Activated naive CD4-positive, alpha-beta T cell treated with Interleukin-2 at 50 U/mL for 16 hours (primary cell): ENCODE data around the gene DDX25.

Experiments used
- DNase-seq: peaks from one replicate; pipeline ENCODE4 v3.0.0-alpha.2; 2020

The DDX25 gene

DNA sequence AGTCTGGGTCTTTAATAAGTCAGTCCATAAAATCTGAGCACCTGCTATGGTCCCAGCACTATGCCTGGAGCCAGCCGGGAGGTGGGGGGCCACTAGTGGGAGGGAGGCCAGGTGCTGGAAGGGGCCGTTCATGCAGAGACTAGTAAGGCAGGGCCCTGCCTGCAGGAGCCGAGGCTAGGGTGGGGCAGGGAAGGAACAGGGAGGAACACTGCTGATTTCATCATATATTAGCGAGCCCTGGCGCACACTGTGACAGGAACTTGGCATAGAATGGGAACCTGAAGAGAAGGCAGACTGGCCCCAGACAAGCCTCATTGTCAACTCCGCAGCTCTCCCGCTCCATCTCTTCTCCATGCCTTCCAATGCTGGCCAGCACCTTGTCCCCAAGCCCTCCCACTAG is 48.7 kb downstream of the DDX25 start:
- no peak for DNase-seq

DNA sequence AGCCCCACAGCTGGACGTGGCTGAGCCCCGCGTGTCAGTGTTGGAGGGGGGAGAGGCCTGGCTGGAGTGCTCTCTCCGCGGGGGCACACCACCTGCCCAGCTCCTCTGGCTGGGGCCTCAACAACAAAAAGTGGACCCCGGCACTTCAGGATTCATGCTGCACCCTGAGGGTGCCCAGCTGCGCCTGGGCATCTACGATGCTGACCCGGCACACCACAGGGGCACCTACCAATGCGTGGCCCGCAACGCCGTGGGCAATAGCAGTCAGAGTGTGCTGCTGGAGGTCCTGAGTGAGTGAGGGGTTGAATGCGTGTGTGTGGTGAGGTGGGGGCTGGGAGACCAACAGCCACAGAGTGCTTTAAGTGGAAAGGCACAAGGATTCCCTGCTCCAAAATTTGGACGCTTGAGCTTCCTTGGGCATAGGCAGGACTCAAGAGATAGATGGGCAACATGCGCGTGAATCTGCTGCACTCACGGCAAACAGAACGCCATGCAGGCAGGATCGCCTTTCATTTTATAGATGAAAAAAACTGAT is 49.2 kb downstream of the DDX25 start:
- no peak for DNase-seq

DNA sequence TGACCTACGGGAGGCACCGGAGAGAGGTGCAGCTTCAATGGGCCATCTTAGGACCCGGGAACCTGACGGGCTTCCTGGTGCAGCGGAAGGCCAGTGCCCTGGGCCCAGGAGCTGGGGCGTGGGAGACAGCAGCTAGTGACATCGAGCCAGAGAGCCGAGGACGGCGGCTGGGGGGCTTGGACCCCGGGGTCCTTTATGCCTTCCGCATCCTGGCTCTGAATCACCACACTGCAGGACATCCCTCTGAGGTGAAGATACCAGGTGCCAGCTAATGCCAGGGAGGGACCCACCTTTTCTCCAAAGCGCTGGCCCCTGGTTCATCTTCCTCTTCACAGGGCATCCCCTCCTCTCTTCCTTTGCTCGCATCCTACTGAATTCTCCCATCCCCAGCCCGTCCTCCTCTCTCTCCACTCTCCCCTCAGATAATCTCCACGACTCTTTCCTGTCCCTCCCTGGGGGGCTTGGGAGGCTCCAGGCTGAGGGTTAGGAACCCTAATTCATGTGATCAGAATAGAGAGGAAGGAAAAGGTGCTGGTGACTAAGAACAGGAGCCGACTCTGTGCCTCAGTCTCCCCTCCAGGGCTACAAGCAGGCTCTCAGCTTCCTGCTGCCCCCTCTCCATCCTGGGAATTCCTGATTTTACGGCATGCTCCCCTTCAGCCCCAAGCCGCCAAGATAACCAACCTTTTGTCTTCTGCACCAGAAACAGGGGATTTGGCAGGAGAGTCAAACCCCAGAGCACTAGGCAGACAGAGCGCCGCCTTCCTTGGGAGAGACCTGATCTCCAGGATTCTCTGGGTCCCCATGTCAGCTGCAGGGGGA is 50.0 kb downstream of the DDX25 start:
- DNase-seq, result no peak

DNA sequence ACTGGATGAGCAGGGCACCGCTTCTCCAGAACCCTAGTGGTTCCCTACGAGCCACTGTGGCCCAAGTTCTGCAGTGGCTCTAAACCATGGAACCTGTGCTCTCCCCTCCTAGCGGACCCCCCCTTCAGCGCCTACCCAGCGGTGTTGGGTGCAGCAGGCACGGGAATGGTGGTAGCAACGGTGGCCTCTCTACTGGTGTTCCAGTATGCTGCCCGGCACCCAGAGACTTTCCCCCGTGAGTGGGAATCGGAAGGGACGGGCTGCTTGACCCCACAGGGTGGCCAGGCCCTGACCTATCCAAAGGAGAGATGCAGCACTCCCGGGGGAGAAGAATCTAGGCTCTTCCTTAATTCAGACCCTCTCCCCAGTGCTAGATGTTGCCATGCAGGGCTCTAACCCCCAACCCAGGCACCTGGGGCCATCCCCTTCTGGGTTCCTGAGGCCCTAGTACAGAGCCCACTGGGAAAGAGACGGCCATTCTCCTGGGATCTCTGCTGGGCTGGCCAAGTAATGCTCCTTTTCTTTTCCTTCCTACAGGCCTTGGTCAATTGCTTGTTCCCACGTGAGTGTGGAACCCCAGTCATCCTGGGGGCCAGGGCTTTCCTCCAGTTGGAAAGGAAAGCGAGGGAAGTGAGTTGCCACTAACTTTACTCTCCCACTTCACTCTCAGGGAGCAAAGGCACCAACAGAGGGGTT is 50.8 kb downstream of the DDX25 start:
- no peak for DNase-seq

DNA sequence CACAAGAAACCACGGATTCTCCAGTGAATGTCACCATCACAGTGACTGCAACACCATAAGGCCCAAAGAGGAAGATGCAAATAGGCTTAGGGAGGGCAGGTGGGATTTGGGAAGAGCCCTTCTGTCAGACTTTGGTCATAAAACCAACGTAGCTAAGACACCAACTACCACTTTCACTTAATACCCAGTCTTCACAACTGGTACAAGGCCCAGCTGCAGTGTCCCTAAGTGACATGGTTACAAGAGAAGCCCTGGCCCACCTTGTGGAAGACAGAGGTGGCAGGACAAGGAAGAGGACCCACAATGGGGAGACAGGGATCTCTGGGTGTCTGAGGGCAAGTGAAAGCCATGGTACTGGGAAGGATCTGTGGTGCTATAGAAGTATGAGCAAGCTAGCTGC is 51.5 kb downstream of the DDX25 start:
- DNase-seq, result no peak

DNA sequence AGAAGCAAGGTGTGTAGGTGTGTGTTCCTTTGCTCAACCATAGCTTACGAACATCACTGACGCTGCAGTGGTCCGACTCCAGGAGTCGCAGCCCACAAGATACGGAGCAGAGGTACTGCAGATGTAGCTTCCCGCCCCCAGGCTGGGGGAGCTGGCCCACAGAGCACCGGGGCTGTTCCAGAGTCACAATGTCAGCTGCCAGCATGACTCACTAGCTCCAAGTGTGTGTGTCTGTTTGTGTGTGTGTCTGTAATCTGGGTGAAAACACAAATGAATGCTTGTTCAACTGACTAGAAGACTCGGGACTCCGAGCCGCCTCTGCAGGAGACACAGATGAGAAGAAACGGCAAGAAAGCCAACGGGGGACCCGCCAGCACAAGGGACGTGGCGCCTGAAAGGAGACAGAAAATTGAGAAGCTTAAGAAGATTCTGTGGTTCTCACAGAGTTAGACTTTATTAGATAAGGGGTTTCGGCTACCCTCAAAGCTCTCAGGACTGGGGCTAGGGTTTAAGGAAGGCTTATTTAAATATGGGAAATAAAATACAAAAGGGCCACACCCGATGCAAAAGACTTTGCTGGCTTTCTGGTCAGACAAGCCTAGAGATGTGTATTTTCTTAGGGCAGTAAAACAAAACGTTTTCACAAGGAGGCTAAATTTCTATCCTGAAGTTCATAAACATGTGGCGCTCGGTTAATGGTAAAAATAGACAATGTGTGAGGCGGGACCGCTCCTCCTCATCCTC is 52.3 kb downstream of the DDX25 start:
- no peak for DNase-seq

DNA sequence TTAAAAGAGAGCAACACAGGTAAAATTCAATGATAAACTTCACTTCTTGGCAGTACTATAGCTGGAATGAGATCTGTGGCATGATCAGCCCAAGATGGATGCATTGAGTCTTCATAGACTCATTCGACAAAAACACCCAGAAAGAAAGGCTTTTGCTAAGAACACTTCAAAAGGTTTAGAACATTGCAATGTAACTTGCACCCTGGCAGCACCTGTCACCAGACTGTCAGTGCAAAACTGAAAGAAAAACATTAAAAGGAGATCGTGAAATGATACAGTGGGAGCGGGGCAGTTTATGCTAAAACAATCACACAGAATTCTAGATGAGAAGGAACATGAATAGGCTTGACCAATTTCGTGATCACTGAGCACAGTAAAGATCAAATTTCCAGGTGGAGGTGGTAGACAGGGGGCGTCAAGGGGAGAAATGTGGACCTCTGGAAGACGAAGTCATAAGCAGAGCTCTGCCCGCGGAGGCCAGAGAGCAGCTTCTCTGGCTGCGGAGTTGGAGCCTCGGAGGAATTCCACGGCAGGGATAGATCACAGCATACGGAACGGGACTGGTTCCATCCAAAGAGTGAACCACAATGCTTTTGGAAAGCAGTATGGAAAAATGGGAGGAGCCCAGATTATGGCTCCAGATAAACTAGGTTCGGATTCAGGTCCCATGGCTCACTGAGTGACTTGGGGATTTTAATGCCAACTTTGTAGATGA is 53.5 kb downstream of the DDX25 start:
- DNase-seq, result no peak

DNA sequence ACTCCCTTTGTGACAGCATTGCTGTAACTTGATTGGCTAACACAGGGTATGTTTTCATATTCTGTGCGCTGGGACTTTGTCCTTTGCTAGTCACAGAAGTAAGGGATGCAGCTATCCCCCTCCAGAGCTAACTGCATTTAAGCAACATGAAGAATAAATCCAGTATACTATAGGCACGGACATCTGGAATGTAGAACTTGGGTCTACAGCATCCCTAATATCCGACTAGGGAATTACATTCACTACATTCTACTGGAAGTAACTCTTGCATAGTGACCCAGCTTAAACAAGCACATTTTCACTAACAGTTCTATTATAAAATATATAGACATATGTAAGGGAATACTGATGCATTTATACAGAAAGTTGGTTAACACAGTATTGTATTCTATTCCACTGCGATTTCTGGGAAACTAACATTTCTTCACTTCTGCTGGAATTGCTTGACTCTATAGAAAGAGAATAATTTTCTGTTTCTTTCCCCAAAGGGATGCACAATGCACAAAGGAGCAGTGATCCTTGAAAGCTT is 54.6 kb downstream of the DDX25 start:
- DNase-seq, result no peak

DNA sequence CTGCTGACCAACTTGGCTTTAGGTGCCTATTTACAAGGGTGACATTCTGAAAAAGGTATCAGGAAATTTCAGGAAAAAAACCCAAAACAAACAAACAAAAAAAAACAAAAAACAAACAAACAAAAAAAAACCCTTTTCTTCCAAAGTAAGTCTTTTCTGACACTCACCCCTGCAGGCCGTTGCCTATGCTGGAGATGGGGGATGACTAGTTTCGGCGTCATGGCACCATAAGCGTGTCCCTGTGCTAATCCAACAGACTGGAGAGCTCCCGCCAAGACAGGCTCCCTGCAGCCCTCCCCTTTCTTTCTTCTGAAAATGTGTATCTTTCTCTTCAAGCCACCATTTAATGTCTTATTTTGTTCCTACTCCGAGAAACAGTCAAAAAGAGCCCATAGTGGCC is 55.2 kb downstream of the DDX25 start:
- no peak for DNase-seq

DNA sequence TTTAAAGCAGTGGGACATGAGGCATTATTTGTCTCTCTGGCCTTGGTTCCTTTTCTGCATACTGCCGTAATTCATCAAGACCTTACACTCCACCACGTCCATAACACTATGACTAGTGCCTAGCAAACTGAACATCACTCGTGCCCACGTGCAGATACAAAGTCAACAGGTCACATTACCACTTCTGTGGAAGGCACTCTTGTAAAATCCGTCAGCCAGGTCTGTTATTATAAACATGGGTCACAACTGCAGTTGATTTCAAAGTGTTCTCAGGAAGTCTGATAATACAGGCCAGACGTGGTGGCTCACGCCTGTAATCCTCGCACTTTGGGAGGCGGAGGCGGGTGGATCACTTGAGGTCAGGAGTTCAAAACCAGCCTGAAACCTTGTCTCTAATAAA is 55.6 kb downstream of the DDX25 start:
- no peak for DNase-seq

DNA sequence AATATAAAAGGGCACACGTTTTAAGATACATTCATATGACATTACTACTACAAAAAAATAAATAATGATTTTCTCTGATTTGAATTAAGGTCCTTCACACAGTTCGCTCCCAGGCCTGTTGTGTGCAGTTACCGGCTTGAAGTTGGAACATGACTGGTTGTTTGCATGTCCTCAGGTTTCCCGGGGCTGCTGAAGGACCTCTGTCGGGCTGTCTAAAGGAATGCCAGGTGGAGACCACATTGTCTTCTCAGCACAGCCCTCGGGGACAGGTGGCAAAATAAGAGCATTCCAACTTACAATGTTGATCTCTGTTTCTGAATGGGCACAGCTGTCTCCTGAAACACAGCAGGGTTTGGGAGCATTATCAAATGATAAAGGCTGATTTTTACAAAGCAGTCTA is 56.5 kb downstream of the DDX25 start:
- no peak for DNase-seq

DNA sequence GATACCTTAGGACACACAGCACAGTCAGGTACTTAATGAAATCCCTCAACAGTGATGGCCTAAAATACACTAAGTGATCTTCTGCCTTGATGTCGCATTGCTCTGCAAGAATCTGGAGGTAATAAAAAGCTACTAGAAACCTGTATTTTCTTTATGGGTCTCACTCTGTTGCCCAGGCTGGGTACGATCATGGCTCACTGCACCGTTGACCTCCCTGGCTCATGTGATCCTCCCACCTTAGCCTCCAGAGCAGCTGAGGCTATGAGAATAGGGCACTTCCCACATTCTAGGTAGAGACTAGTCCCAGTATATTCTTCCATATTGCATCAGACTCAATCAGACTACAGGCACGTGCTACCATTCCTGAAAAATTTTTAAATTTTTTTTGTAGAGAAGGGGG is 63.2 kb downstream of the DDX25 start:
- no peak for DNase-seq

DNA sequence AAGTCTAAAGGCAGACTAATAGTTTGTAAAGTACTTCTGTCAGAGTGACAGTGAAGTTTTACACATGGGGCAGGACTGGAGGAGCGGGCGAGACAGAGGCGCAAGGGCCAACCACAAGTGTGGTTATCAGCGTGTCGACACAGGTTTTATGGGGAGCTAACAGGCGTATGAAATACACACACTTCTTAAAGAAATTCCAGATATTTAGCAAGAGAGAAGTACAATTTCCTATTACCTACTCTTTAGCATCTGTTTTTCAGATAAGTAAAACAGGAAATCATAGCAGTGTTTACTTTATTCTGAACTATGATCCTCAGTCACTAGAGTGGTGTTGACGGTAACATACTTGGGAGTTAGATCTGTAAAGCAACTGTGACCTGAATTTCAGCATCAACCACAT is 64.0 kb downstream of the DDX25 start:
- DNase-seq, result no peak

DNA sequence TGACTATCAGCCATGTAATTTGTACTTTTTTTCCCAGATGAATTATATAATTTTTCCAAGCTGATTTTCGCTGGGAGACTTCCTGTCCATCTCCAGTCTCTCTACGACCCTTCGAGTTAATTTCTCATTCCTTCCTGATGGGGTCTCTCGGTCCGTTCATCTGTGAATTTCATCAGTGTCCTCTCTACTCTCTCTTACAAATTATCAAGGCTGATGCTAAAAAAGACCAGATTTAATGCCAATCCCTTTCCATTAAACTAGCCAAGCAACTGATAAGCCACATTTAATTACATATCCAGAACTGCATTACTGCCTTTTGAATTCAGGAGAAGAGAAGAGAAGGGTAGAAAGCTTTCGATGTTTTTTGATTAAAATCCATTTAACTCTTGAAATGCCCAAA is 67.3 kb downstream of the DDX25 start:
- no peak for DNase-seq

DNA sequence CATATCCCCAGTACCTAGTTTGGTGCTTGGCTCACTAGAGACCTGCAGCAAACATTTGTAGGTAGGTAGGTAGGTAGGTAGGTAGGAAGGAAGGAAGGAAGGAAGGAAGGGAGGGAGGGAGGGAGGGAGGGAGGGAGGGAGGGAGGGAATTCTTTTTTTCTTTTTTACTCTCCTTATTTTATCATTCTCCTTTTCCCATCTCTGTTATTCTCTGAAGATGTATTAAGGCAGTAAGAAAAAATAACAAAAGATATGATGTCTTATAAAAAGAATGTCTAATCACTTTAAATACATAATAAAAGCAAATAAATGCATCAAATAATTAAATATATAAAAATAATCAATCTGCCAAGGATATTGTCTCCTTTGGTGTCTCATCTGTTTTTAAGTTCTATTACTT is 70.0 kb downstream of the DDX25 start:
- no peak for DNase-seq

DNA sequence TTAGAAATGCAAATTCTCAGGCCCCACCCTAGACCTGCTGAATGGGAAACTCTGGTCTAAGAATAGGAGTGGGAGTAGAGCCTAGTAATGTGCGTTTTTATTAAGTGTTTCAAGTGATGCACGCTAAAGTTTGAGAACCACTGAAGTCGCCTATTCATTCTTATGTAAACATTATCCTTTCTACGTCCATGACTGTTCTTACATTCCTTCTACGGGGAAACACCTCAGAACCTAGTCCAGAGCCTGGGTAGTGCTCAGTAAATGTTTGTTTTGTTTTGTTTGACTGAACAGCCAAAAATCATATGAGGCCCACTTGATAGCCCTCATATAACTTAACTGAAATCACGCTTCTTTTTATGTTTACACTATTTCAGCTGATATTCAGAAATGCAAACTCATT is 71.3 kb downstream of the DDX25 start:
- DNase-seq, result no peak

DNA sequence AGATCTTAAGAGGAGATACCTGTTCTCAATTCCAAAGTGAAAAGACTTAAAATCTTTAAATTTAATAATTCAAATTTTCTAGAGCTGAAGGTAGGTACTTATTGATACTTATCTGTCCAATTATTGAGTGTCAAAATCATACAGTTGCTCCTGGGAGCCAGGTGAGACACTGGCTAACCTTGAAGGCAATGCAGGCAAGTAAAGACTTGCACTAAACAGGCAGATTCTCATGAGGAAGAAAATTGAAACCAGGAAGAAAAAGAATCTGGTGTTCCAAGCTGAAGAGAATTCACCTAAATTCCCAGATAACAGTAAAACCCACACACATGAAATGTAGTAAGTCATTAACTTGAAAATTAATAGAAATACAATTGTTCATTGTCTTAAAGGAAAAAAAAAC is 71.8 kb downstream of the DDX25 start:
- no peak for DNase-seq

DNA sequence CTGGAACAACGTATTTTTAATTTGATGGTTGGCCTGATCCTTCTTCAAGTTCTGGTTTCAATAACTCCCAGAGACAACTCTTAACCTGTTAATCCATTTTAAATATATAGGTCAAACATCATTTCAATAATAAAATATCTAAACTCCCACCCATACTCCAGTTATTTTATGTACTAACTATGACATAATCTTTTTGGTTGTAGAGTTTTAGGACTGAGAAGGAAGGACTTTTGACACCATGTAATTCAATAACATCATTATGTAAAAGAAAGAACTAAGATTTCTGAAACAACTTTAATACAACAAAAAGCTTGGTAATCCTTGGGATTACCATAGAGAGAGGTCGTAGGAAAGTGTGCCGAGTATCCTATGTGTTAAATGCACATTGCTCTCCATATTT is 73.0 kb downstream of the DDX25 start:
- DNase-seq, result no peak

DNA sequence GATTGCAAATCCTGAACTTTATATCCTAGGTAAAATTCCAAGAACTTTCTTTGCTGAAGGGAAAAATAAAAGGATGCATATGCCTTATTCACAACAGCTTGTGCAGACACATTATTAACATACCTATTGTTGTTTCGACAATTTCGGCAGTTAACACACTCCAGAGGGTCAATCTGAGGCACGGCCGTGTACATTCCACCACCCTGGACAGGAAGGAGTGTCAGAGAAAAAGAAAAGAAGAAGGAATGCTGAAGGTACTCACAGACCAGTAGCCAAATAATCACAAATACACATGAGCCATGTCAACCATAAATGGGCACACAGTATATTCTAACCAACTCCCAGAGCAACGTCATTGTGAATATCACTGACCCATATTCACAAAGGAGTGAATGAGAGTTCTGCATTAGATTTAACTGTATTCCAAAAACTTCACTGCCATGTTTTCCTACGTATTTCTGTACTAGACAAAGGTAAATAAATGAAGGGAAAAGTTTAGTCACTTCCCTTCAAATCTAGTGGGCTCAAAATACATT is 73.9 kb downstream of the DDX25 start:
- no peak for DNase-seq
